GM23338 (cell line): Measurements from ENCODE around the gene OR2J2. TPM values are rescaled to one million over a fixed set of nuclear protein-coding genes. Genes with fewer than 3 reads are reported as not detected.

Source experiments
- ATAC-seq: fragments of 200-7000 bp; cut with Tn5 transposase; 3 replicates; pipeline ENCODE4 v1.9.1; 2020
- DNase-seq: peaks from one replicate; pipeline ENCODE4 v3.0.0-alpha.2; 2015; ENCODE audit warnings: low spot score
- H2AFZ ChIP-seq: fragments of 200-600 bp; sonication (generic); 2 replicates; pipeline ENCODE4 v1.8.0; 2016; ENCODE audit warnings: antibody characterized with exemption, mild to moderate bottlenecking, moderate library complexity
- H3F3A ChIP-seq: fragments of 200-600 bp; sonication (generic); replicated peaks from 2 replicates; pipeline ENCODE4 v1.8.0; 2017; ENCODE audit warnings: antibody characterized with exemption, mixed run types, low read depth
- H3K27ac ChIP-seq: fragments of 200-600 bp; sonication (generic); 2 replicates; pipeline ENCODE4 v1.6.1; 2016; ENCODE audit warnings: low read depth
- H3K27me3 ChIP-seq: fragments of 200-600 bp; sonication (generic); 2 replicates; pipeline ENCODE4 v1.8.0; 2016; ENCODE audit warnings: mild to moderate bottlenecking, mixed run types, moderate library complexity; ENCODE audit not compliant: insufficient read depth
- H3K36me3 ChIP-seq: fragments of 200-600 bp; sonication (generic); 2 replicates; pipeline ENCODE4 v1.8.0; 2016; ENCODE audit warnings: mild to moderate bottlenecking; ENCODE audit not compliant: insufficient read depth
- H3K4me1 ChIP-seq: fragments of 200-600 bp; sonication (generic); 2 replicates; pipeline ENCODE4 v1.8.0; 2016; ENCODE audit warnings: mild to moderate bottlenecking, moderate library complexity; ENCODE audit not compliant: insufficient read depth
- H3K4me2 ChIP-seq: fragments of 200-600 bp; sonication (generic); 2 replicates; pipeline ENCODE4 v1.7.1; 2017; ENCODE audit warnings: mixed run types
- H3K4me3 ChIP-seq: fragments of 200-600 bp; sonication (generic); 2 replicates; pipeline ENCODE4 v1.6.1; 2016; ENCODE audit warnings: mixed run types
- H3K79me2 ChIP-seq: fragments of 200-600 bp; sonication (generic); replicated peaks from 2 replicates; pipeline ENCODE4 v1.8.0; 2017; ENCODE audit warnings: mild to moderate bottlenecking; ENCODE audit not compliant: insufficient read depth
- H3K9me2 ChIP-seq: fragments of 200-600 bp; sonication (generic); 2 replicates; pipeline ENCODE4 v1.8.0; 2017; ENCODE audit not compliant: insufficient read depth
- H4K20me1 ChIP-seq: fragments of 200-600 bp; sonication (generic); replicated peaks from 2 replicates; pipeline ENCODE4 v1.8.0; 2017; ENCODE audit warnings: mild to moderate bottlenecking; ENCODE audit not compliant: insufficient read depth
- H3K27ac Mint-ChIP-seq: 2 replicates; pipeline ENCODE4 v1.8.0; 2020; ENCODE audit warnings: inconsistent platforms, mild to moderate bottlenecking, moderate library complexity, mixed read lengths
- H3K27me3 Mint-ChIP-seq: 3 replicates; pipeline ENCODE4 v1.8.0; 2022; ENCODE audit warnings: low read depth, mild to moderate bottlenecking, moderate library complexity, mixed read lengths, inconsistent platforms; ENCODE audit not compliant: insufficient read depth, poor library complexity
- H3K36me3 Mint-ChIP-seq: 3 replicates; pipeline ENCODE4 v1.8.0; 2021; ENCODE audit warnings: low read depth, mild to moderate bottlenecking, inconsistent platforms, moderate library complexity, mixed read lengths
- H3K4me1 Mint-ChIP-seq: 3 replicates; pipeline ENCODE4 v1.8.0; 2020; ENCODE audit warnings: mild to moderate bottlenecking, inconsistent platforms, mixed read lengths
- H3K4me3 Mint-ChIP-seq: 3 replicates; pipeline ENCODE4 v1.8.0; 2021; ENCODE audit warnings: moderate library complexity, mild to moderate bottlenecking, inconsistent platforms, mixed read lengths
- H3K9me3 Mint-ChIP-seq: 3 replicates; pipeline ENCODE4 v1.8.0; 2020; ENCODE audit warnings: moderate library complexity, mild to moderate bottlenecking, inconsistent platforms, mixed read lengths
- CREB1 ChIP-seq: fragments of 250-450 bp; sonication (Bioruptor Pico); IDR thresholded peaks from 2 replicates; pipeline ENCODE4 v1.5.0; 2020; ENCODE audit warnings: low read depth, mild to moderate bottlenecking, moderate library complexity
- EZH2 ChIP-seq: fragments of 200-600 bp; sonication (generic); IDR thresholded peaks from one replicate; pipeline ENCODE4 v1.8.0; 2017; ENCODE audit warnings: antibody characterized with exemption, mild to moderate bottlenecking, low read depth; ENCODE audit not compliant: unreplicated experiment
- EZH2phosphoT487 ChIP-seq: fragments of 200-600 bp; sonication (generic); IDR thresholded peaks from one replicate; pipeline ENCODE4 v1.8.1; 2018; ENCODE audit warnings: antibody characterized with exemption; ENCODE audit not compliant: unreplicated experiment
- JUNB ChIP-seq: IDR thresholded peaks from one replicate; pipeline ENCODE4 v1.6.1; 2016; ENCODE audit warnings: antibody characterized with exemption; ENCODE audit not compliant: unreplicated experiment
- NANOG ChIP-seq: IDR thresholded peaks from 2 replicates; pipeline ENCODE4 v1.6.1; 2016; ENCODE audit warnings: antibody characterized with exemption, borderline replicate concordance
- POLR2AphosphoS5 ChIP-seq: IDR thresholded peaks from 2 replicates; pipeline ENCODE4 v1.6.1; 2016; ENCODE audit warnings: antibody characterized with exemption, low read depth
- STAT1 ChIP-seq: IDR thresholded peaks from one replicate; pipeline ENCODE4 v1.6.1; 2016; ENCODE audit warnings: antibody characterized with exemption; ENCODE audit not compliant: unreplicated experiment
- ZNF114 ChIP-seq: fragments of 250-450 bp; sonication (Bioruptor Pico); IDR thresholded peaks from 2 replicates; pipeline ENCODE4 v1.5.0; 2020; ENCODE audit warnings: mild to moderate bottlenecking, moderate library complexity
- ZNF331 ChIP-seq: fragments of 250-450 bp; sonication (Bioruptor Pico); IDR thresholded peaks from 2 replicates; pipeline ENCODE4 v1.5.0; 2020; ENCODE audit warnings: low read depth, mild to moderate bottlenecking, moderate library complexity
- polyA plus RNA-seq: library from polyadenylated mRNA; unstranded; fragments of >200 nt; fragmentation: Nextera tagmentation; extraction: Ambion mirVana; gene quantifications from 2 replicates; pipeline ENCODE4 v1.2.1, GENCODE V29; 2016
- total RNA-seq: library from RNA; depleted of rRNA; stranded (reverse); fragments of >200 nt; shearing (Covaris generic); gene quantifications from 2 replicates; pipeline ENCODE4 v1.2.3, GENCODE V29; 2014
- TF ChIP-seq, protein P1 (sequence below): fragments of 250-450 bp; sonication (Bioruptor Pico); IDR thresholded peaks from 2 replicates; pipeline ENCODE4 v1.5.0; 2020; ENCODE audit warnings: mild to moderate bottlenecking, moderate library complexity
- TF ChIP-seq, protein P2 (sequence below): IDR thresholded peaks from 2 replicates; pipeline ENCODE4 v1.6.1; 2016; ENCODE audit warnings: antibody characterized with exemption
- TF ChIP-seq, protein P3 (sequence below), 2 experiments: fragments of 200-600 bp in 1 of 2; sonication (generic) in 1 of 2; conservative IDR thresholded peaks; 2 replicates each; pipeline versions ENCODE4 v1.5.1 to v1.6.1; 2016 to 2017; ENCODE audit warnings: antibody characterized with exemption in 2 of 2, low read depth in 2 of 2, mild to moderate bottlenecking in 2 of 2, moderate library complexity in 1 of 2
- TF ChIP-seq, protein P4 (sequence below): IDR thresholded peaks from one replicate; pipeline ENCODE4 v1.6.1; 2018; ENCODE audit warnings: antibody characterized with exemption; ENCODE audit not compliant: unreplicated experiment

Gene OR2J2
- total and polyA plus RNA-seq, 2 experiments from 2014 or later, result not detected

DNA sequence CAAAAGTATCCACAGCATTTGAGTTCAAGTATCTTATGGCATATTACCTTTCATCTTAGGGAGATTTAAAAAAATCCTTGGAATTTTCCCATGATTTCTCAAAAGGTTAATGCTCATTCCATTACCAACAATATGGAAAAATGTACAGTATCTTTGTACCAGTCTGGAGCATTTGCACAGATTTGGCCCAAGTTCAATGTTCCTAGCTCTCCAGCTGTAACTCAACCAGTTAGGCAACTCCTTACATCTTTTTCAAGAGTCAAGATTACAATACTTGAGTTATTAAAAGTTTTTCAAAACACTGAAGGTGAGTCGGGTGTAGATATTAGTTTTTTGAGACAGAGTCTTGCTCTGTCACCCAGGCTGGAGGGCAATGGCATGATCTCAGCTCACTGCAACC, 1.0 kb downstream of the OR2J2 start:
- no peak overlapping the region for H3K4me2 ChIP-seq
- H3K36me3 ChIP-seq, result no peaks in the 10 kb centered on the region
- no peak overlapping the region for H3K27ac ChIP-seq
- H3K4me1 ChIP-seq, result no peaks in the 10 kb centered on the region
- H3K4me3 Mint-ChIP-seq, result no peak overlapping the region
- H3K79me2 ChIP-seq, result no peaks in the 10 kb centered on the region
- TF ChIP-seq ZNF331 (CRISPR knock-in tag) (no peak), CREB1 (no peak), EZH2phosphoT487 (no peak), JUNB (no peak), STAT1 (no peak), EZH2 (no peak), NANOG (no peak), ZNF114 (CRISPR knock-in tag) (no peak), POLR2AphosphoS5 (no peak)
- TF ChIP-seq, protein P1, sequence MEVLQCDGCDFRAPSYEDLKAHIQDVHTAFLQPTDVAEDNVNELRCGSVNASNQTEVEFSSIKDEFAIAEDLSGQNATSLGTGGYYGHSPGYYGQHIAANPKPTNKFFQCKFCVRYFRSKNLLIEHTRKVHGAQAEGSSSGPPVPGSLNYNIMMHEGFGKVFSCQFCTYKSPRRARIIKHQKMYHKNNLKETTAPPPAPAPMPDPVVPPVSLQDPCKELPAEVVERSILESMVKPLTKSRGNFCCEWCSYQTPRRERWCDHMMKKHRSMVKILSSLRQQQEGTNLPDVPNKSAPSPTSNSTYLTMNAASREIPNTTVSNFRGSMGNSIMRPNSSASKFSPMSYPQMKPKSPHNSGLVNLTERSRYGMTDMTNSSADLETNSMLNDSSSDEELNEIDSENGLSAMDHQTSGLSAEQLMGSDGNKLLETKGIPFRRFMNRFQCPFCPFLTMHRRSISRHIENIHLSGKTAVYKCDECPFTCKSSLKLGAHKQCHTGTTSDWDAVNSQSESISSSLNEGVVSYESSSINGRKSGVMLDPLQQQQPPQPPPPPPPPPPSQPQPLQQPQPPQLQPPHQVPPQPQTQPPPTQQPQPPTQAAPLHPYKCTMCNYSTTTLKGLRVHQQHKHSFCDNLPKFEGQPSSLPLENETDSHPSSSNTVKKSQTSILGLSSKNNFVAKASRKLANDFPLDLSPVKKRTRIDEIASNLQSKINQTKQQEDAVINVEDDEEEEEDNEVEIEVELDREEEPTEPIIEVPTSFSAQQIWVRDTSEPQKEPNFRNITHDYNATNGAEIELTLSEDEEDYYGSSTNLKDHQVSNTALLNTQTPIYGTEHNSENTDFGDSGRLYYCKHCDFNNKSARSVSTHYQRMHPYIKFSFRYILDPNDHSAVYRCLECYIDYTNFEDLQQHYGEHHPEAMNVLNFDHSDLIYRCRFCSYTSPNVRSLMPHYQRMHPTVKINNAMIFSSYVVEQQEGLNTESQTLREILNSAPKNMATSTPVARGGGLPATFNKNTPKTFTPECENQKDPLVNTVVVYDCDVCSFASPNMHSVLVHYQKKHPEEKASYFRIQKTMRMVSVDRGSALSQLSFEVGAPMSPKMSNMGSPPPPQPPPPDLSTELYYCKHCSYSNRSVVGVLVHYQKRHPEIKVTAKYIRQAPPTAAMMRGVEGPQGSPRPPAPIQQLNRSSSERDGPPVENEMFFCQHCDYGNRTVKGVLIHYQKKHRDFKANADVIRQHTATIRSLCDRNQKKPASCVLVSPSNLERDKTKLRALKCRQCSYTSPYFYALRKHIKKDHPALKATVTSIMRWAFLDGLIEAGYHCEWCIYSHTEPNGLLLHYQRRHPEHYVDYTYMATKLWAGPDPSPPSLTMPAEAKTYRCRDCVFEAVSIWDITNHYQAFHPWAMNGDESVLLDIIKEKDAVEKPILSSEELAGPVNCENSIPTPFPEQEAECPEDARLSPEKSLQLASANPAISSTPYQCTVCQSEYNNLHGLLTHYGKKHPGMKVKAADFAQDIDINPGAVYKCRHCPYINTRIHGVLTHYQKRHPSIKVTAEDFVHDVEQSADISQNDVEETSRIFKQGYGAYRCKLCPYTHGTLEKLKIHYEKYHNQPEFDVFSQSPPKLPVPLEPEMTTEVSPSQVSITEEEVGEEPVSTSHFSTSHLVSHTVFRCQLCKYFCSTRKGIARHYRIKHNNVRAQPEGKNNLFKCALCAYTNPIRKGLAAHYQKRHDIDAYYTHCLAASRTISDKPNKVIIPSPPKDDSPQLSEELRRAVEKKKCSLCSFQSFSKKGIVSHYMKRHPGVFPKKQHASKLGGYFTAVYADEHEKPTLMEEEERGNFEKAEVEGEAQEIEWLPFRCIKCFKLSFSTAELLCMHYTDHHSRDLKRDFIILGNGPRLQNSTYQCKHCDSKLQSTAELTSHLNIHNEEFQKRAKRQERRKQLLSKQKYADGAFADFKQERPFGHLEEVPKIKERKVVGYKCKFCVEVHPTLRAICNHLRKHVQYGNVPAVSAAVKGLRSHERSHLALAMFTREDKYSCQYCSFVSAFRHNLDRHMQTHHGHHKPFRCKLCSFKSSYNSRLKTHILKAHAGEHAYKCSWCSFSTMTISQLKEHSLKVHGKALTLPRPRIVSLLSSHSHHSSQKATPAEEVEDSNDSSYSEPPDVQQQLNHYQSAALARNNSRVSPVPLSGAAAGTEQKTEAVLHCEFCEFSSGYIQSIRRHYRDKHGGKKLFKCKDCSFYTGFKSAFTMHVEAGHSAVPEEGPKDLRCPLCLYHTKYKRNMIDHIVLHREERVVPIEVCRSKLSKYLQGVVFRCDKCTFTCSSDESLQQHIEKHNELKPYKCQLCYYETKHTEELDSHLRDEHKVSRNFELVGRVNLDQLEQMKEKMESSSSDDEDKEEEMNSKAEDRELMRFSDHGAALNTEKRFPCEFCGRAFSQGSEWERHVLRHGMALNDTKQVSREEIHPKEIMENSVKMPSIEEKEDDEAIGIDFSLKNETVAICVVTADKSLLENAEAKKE, result no peak
- TF ChIP-seq, protein P2, sequence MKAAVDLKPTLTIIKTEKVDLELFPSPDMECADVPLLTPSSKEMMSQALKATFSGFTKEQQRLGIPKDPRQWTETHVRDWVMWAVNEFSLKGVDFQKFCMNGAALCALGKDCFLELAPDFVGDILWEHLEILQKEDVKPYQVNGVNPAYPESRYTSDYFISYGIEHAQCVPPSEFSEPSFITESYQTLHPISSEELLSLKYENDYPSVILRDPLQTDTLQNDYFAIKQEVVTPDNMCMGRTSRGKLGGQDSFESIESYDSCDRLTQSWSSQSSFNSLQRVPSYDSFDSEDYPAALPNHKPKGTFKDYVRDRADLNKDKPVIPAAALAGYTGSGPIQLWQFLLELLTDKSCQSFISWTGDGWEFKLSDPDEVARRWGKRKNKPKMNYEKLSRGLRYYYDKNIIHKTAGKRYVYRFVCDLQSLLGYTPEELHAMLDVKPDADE, result no peak
- TF ChIP-seq, protein P3, sequence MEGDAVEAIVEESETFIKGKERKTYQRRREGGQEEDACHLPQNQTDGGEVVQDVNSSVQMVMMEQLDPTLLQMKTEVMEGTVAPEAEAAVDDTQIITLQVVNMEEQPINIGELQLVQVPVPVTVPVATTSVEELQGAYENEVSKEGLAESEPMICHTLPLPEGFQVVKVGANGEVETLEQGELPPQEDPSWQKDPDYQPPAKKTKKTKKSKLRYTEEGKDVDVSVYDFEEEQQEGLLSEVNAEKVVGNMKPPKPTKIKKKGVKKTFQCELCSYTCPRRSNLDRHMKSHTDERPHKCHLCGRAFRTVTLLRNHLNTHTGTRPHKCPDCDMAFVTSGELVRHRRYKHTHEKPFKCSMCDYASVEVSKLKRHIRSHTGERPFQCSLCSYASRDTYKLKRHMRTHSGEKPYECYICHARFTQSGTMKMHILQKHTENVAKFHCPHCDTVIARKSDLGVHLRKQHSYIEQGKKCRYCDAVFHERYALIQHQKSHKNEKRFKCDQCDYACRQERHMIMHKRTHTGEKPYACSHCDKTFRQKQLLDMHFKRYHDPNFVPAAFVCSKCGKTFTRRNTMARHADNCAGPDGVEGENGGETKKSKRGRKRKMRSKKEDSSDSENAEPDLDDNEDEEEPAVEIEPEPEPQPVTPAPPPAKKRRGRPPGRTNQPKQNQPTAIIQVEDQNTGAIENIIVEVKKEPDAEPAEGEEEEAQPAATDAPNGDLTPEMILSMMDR (conservative IDR thresholded peaks at IDR 0.05; ENCODE audit: low read depth in 2 of 2), result no peak
- TF ChIP-seq, protein P4, sequence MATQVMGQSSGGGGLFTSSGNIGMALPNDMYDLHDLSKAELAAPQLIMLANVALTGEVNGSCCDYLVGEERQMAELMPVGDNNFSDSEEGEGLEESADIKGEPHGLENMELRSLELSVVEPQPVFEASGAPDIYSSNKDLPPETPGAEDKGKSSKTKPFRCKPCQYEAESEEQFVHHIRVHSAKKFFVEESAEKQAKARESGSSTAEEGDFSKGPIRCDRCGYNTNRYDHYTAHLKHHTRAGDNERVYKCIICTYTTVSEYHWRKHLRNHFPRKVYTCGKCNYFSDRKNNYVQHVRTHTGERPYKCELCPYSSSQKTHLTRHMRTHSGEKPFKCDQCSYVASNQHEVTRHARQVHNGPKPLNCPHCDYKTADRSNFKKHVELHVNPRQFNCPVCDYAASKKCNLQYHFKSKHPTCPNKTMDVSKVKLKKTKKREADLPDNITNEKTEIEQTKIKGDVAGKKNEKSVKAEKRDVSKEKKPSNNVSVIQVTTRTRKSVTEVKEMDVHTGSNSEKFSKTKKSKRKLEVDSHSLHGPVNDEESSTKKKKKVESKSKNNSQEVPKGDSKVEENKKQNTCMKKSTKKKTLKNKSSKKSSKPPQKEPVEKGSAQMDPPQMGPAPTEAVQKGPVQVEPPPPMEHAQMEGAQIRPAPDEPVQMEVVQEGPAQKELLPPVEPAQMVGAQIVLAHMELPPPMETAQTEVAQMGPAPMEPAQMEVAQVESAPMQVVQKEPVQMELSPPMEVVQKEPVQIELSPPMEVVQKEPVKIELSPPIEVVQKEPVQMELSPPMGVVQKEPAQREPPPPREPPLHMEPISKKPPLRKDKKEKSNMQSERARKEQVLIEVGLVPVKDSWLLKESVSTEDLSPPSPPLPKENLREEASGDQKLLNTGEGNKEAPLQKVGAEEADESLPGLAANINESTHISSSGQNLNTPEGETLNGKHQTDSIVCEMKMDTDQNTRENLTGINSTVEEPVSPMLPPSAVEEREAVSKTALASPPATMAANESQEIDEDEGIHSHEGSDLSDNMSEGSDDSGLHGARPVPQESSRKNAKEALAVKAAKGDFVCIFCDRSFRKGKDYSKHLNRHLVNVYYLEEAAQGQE, result no peak
- H3K27ac Mint-ChIP-seq, result no peak overlapping the region
- H2AFZ ChIP-seq, result no peak overlapping the region
- no peaks in the 10 kb centered on the region for H3K4me1 Mint-ChIP-seq
- no peaks in the 10 kb centered on the region for H3K36me3 Mint-ChIP-seq
- H3K9me3 Mint-ChIP-seq, result no peaks in the 10 kb centered on the region; the same call in 2 of the 3 replicates
- H3F3A ChIP-seq, result no peaks in the 10 kb centered on the region
- H3K9me2 ChIP-seq, result no peaks in the 10 kb centered on the region
- H4K20me1 ChIP-seq, result no peaks in the 10 kb centered on the region; the same call in 1 of the 2 replicates
- H3K27me3 Mint-ChIP-seq, result no peaks in the 10 kb centered on the region
- no peak overlapping the region for H3K4me3 ChIP-seq
- DNase-seq (no peak), ATAC-seq (no peak)
- H3K27me3 ChIP-seq, result no peaks in the 10 kb centered on the region
